PFSK-1 (cell line): ENCODE measurements around the gene HNF4A.

Source experiments
- POLR2AphosphoS5 ChIP-seq: IDR thresholded peaks from 2 replicates; pipeline ENCODE4 v1.6.1; 2012; ENCODE audit warnings: low read depth, mild to moderate bottlenecking, control low read depth, low read length, moderate library complexity
- SIN3A ChIP-seq: IDR thresholded peaks from 2 replicates; pipeline ENCODE4 v1.6.1; 2012; ENCODE audit warnings: mild to moderate bottlenecking, low read length, moderate library complexity, borderline replicate concordance; ENCODE audit not compliant: insufficient read depth
- TAF1 ChIP-seq: IDR thresholded peaks from 2 replicates; pipeline ENCODE4 v1.6.1; 2012; ENCODE audit warnings: low read length, control low read depth, borderline replicate concordance; ENCODE audit not compliant: insufficient read depth
- TF ChIP-seq, protein P1 (sequence below), 2 experiments: IDR thresholded peaks; 2 replicates each; pipeline versions ENCODE4 v1.6.1 to v1.8.0; 2011 to 2012; ENCODE audit warnings: low read depth in 2 of 2, low read length in 2 of 2, control low read depth in 1 of 2, inconsistent platforms in 1 of 2, mild to moderate bottlenecking in 1 of 2, moderate library complexity in 1 of 2; ENCODE audit not compliant: insufficient read depth in 1 of 2

DNA sequence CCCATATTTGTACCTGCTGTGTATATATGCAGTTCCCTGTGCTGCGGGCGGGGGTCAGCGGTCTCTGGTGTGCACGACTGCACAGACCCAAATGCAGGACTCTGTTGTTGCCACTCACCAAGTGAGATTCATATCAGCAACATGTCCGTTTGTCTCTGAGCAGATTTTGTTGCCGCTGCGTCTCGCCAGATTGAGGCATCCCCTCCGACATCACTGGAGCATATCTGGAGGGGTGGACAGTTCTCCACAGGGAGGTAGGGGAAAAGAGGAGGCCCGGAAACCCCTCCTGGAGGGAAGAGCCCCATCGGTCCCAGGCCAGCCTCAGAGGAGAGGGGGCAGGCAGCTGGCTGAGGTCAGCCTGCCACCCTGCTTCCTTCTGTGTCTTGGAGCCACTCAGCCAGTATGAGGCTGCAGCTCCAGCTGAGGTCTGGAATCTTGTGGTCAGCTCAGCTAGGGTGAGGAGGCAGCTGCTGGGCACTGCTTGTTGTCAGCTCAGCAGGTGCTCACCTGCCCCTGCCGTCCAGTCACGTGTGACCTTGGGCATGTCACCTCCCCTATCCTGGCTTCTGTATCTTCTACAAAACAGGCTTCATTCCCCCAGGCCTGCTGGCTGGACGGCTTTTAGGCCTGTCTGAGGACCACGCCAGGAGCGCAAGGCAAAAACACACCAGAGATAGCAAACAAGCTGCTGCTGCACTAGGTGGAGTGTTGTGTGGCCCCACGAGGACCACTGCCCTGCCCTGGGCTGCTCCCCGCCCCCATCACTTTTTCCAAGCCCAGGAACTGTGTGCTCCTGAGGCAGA lies 47.1 kb downstream of the HNF4A start:
- TF ChIP-seq TAF1, result no peak
- no peak for TF ChIP-seq POLR2AphosphoS5
- TF ChIP-seq, protein P1, sequence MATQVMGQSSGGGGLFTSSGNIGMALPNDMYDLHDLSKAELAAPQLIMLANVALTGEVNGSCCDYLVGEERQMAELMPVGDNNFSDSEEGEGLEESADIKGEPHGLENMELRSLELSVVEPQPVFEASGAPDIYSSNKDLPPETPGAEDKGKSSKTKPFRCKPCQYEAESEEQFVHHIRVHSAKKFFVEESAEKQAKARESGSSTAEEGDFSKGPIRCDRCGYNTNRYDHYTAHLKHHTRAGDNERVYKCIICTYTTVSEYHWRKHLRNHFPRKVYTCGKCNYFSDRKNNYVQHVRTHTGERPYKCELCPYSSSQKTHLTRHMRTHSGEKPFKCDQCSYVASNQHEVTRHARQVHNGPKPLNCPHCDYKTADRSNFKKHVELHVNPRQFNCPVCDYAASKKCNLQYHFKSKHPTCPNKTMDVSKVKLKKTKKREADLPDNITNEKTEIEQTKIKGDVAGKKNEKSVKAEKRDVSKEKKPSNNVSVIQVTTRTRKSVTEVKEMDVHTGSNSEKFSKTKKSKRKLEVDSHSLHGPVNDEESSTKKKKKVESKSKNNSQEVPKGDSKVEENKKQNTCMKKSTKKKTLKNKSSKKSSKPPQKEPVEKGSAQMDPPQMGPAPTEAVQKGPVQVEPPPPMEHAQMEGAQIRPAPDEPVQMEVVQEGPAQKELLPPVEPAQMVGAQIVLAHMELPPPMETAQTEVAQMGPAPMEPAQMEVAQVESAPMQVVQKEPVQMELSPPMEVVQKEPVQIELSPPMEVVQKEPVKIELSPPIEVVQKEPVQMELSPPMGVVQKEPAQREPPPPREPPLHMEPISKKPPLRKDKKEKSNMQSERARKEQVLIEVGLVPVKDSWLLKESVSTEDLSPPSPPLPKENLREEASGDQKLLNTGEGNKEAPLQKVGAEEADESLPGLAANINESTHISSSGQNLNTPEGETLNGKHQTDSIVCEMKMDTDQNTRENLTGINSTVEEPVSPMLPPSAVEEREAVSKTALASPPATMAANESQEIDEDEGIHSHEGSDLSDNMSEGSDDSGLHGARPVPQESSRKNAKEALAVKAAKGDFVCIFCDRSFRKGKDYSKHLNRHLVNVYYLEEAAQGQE (IDR thresholded peaks at IDR 0.05; ENCODE audit: insufficient read depth in 1 of 2, low read depth in 2 of 2, low read length in 2 of 2), result no peak
- TF ChIP-seq SIN3A, result no peak
